Inflammatory macrophage (primary cell): ENCODE results near the gene SOWAHA.
A peak's percentile ranks its signal among the peaks of the same experiment; 100 is the strongest.

Experiments used
- DNase-seq, 2 donors: peaks; one replicate each; pipeline ENCODE4 v3.0.0-alpha.2; 2020 to 2022
- total RNA-seq, 18 experiments: gene quantifications; one replicate each; lab custom pipeline; 2026; ENCODE audit warnings: mixed read lengths in 6 of 18, inconsistent platforms in 2 of 18; lab: John Stamatoyannopoulos, UW

SOWAHA gene
- total RNA-seq, result 0 to 0.06 (median 0) reads per million in 18 experiments

- DNase-seq, result no peak
Measured at GRCh38 chr5:132812781-132813598, at the start of gene SOWAHA. Gene SOWAHA, plus strand, starts transcription at chr5:132813302. Its CDS starts 320 bp downstream, at chr5:132813622.

DNA sequence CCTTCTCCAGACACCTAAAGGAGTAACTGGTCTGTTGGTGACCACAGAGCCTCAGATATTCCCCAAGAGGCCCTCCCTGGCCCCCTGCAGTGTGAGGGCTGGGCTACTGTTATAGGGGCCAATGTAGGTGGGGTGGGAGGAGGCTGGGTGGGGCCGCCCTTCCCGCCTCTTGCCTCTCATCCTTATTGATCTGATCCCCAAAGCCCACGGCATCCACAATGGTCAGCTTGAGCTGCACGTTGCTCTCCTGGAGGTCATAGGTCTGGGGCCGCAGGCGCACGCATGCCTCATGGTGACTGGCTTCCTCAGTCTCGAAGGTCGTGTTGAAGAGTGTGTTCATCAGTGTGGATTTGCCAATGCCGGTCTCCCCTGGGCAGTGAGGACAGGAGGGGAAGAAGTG is 49.1 kb upstream of the SOWAHA start:
- DNase-seq, result no peak

GRCh38 chr5:132764671-132765238 is 48.3 kb upstream of the SOWAHA start:
- no peak for DNase-seq

- no peak for DNase-seq
Measured at GRCh38 chr5:132765311-132766019, 47.6 kb upstream of the SOWAHA start.

DNA sequence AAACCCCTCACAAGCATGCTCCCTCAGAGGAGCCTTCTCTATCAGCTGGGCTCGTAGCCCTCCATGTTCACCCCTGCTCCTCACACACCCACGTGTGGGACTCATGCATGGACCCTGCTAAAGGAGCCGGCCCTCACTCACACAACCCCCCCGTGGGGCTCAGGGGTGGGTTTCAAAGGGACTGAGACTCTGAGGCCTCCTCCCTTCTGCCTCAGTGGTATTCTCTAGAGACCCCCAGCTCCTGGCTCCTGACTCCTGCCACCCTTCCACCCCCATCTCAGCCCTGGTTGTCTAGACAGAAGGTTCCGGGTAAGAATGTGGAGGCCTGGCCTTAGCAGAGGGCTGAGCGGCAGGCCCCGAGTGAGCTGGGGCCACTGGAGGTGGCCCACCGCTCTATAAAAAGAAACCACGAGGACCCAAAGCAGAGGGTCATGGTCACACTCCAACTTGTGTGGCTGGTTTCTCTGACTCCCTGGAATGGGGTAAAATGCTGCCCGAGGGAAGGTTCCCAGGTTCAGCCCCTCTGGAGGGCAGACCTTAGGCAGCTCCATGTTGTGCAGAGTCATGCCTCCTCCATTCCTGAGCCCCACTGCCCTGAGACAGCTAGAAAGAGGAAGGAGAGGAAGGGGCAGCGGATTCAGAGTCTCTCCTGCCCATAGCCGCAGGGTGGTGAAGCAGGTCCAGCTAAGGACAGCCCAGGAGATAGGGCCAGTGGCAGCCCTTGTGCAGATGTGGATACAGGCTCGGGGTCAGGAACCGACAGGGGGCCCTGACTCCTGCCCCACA is 46.9 kb upstream of the SOWAHA start:
- no peak for DNase-seq

- no peak for DNase-seq
Measured at GRCh38 chr5:132766806-132767055, 46.4 kb upstream of the SOWAHA start.

- DNase-seq, result no peak
Measured at GRCh38 chr5:132767150-132767549, 46.0 kb upstream of the SOWAHA start.

- no peak for DNase-seq
Measured at GRCh38 chr5:132768485-132768868, 44.6 kb upstream of the SOWAHA start.

GRCh38 chr5:132770476-132771159 is 42.5 kb upstream of the SOWAHA start:
- DNase-seq, result no peak

DNA sequence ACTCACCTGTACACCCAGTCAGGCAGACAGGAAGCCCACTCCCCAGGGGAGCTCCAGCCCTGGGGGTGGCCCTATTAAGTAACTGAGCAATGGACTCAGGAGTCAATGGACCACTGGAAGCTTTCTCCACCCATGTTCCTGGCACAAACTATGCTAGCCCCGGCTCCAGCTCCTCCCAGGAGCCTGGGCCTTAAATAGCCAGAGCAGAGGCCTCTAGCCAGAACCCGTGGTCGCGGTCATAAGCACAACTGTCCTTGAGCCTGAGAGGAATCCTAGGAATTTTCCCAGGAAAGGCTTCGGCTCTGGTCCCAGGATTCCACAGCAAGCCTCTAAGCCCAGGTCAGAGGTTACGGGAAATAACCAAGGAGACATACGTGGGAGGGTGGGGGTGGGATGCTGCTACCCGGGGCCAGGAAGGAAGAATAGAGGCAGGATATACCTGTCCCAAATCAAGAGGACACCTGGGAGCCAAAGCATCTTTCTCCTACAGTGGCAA is 41.6 kb upstream of the SOWAHA start:
- DNase-seq, result no peak

GRCh38 chr5:132772291-132773070 is 40.6 kb upstream of the SOWAHA start:
- DNase-seq, result no peak

DNA sequence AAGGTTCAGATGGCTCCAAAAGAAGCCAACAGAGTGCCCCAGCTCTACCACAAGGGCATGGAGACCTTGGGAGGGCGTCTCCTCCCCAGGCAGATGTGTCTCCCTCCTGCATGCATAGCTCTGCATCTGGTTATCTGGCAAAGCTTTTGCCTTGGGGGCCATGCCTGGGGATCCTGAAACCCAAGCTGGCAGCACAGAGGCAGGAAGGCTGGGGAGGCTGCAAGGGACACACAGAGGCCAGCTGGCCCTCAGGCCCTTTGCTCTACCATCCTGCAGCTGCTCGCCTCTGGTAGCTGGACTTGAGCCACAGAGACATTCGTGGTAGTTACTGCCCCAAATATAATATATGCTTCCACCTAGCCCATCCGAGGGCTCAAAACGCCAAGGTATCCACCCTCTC is 40.0 kb upstream of the SOWAHA start:
- DNase-seq, result no peak

GRCh38 chr5:132773601-132774355 is 39.3 kb upstream of the SOWAHA start:
- no peak for DNase-seq

DNA sequence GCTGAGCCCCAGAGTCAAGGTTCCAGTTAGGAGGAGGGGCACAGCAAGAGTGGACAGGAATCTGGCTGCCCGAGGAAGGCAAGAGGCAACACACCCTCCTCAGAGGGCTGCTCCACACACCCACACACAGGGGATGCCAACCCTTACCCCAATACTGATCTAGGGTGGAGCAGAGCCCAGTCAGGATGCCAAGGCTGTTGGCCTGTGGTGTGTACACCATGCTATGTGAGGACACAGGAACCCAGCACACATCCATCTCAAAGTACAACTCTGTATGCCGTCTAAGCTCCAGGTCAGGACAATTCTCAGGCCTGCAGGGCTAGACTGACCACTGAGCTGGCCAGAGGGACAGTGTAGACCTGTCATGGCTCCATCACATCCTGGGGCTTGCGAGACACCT is 38.7 kb upstream of the SOWAHA start:
- no peak for DNase-seq

DNA sequence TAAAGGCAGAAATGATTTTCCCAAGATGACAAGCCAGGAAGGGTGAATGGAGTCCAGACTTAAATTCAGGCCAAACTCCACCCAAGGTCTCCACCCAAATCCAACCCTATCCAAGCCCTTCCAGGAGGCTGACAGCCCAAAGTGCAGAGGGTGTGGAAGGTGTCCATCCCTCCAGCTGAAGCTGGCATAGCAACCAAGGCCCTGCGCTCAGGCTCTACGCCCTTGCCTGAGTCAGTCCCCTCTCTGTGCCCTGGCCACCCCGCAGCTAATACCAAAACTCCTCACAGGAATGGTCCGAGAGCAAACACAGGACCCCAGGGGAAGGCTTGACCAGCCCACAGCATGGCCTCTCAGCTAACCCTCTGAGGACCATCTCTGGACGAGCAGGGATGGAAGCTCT is 38.2 kb upstream of the SOWAHA start:
- DNase-seq, result no peak

- no peak for DNase-seq
Measured at GRCh38 chr5:132775476-132775961, 37.6 kb upstream of the SOWAHA start.

GRCh38 chr5:132776131-132776937 is 36.8 kb upstream of the SOWAHA start:
- no peak for DNase-seq

- no peak for DNase-seq
Measured at GRCh38 chr5:132776938-132777208, 36.2 kb upstream of the SOWAHA start.

DNA sequence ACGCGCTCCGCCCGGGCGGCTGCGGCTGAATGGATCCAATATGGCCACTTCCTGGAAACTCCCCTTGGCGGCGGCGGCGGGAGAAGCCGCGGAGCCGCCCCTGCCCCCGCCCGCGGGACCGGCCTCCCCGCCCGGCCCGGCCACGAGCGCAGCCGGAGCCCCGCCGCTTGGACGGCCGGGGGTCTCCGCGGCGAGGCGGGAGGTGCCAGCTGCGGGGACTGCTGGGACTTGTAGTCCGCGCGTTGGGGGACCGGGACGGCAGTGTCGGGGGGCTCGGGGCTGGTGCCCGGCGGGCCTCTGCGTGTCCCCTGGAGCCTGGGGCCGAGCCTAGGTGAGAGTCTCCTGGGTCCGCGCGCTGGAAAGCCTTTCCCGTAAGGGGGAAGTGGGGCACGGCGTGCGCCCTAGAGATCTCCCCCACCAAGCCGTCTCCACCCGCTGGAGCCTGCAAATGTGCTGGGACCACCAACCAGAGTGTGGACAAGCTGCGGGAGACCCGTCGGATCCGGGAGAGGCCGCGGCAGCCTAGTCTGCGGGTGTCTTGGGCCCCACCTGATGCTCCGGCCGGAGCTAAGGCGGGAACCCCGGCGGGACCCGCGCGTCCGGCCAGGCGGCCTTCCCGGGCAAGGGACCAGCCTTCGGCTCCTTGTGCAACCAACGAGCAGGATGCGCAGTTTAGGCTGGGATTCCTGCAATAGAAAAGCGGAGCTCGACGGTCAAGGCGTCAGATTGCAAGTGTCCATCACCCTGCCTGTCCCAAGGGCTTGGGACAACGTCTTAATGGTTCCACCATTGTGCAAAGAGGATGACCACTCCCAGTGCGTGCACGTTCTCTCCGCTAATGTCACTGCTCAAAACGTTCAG is 35.7 kb upstream of the SOWAHA start, which contains the start of gene SEPTIN8:
TSS of gene SEPTIN8 (minus strand) at position 31 of the 861 bp plus-strand sequence. CDS start 102 bp downstream, outside the sequence.
- DNase-seq, result peak; percentile 25 to 44
